GM12801 (cell line): Measurements from ENCODE around the gene MCM9.

Experiments used
- TF ChIP-seq, protein P1 (sequence below): IDR thresholded peaks from one replicate; pipeline ENCODE4 v1.5.1; 2011; ENCODE audit warnings: control low read depth; ENCODE audit not compliant: insufficient read length; ENCODE audit errors: extremely low read depth

MCM9 gene

DNA sequence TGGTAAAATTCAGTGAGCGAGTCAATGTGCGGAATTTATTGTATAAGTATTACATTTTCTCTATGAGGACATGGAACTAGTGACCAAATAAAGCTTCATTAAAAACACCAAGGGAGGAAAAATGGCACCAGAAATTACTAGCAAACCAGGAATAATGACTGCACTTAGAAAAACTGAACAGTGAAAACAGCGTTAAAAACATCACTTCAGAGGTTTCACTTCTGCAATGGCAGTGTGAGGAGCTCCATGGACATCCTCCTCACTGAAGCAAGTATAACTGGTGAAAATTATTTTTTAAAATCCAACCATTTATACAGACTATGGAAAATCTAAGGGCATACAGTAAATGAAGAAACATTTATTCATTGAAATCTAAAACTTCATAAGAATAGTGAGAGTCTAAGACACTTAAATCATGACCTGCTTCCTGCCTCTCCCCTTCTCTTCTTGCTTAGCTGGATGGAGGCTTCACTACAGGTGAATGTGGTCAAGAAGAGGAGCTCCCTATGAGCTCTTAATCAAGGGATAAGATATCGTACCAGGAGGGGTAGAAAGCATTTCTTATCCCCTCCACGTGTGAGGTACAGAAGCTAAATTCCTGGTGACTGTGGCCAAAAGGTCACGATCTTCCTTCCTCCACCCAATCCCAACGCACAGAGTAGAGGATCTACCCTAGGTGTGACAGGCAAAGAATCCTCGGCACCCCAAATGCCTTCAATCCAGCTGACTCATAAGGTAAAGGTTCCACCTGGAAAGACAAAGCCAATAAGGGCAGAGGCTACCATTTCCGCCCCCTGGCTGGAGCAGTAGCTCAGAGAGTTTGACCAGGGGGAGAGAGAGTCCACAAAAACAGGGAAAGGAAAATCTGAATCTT is 53.3 kb downstream of the MCM9 start:
- TF ChIP-seq, protein P1, sequence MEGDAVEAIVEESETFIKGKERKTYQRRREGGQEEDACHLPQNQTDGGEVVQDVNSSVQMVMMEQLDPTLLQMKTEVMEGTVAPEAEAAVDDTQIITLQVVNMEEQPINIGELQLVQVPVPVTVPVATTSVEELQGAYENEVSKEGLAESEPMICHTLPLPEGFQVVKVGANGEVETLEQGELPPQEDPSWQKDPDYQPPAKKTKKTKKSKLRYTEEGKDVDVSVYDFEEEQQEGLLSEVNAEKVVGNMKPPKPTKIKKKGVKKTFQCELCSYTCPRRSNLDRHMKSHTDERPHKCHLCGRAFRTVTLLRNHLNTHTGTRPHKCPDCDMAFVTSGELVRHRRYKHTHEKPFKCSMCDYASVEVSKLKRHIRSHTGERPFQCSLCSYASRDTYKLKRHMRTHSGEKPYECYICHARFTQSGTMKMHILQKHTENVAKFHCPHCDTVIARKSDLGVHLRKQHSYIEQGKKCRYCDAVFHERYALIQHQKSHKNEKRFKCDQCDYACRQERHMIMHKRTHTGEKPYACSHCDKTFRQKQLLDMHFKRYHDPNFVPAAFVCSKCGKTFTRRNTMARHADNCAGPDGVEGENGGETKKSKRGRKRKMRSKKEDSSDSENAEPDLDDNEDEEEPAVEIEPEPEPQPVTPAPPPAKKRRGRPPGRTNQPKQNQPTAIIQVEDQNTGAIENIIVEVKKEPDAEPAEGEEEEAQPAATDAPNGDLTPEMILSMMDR, result no peak

DNA sequence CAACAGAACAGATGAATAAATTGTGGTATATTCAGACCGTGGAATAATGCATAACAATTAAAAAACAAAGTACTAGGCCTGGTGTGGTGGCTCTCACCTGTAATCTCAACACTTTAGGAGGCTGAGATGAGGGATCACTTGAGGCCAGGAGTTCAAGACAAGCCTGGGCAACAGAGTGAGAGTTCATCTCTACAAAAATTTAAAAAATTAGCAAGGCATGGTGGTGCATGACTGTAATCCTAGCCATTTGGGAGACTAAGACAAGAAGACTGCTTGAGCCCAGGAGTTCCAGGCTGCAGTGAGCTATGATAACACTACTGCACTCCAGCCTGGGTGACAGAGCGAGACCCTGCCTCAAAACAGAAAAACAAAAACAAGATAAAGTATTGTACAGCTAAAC is 57.2 kb downstream of the MCM9 start:
- TF ChIP-seq, protein P1, result no peak

DNA sequence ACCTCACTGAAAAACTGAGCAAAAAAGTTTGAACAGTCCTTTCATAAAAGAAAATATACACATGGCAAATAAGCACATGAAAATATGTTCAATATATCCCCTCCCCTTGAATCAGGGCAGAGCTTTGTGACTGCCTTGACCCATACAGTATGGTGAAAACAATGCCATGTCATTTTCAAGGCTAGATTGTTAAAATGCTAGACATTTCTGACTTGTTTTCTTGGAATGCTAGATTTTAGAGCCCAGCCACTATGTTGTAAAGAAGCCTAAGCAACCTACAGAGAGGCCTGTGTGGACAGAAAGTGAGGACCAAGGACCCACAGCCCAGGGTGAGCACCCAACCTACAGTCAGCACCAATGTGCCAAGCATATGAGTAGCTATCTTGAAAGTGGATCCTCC is 58.1 kb downstream of the MCM9 start:
- TF ChIP-seq, protein P1, result no peak

DNA sequence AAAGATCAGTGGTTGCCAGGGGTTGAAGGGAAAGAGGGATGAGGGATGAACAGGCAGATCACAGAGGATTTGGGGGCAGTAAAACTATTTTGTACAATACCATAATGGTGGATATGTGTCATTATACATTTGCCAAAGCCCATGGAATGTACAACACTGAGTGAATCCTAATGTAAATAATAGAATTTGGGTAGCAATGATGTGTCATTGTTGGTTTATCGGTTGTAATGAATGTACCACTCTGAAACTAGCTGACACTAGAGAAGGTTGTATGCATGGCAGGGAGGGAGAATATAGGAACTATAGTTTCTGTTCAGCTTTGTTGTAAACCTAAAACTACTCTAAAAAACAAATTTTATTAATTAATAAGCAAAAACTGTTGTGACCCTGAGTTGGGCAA is 58.8 kb downstream of the MCM9 start:
- TF ChIP-seq, protein P1, result no peak

DNA sequence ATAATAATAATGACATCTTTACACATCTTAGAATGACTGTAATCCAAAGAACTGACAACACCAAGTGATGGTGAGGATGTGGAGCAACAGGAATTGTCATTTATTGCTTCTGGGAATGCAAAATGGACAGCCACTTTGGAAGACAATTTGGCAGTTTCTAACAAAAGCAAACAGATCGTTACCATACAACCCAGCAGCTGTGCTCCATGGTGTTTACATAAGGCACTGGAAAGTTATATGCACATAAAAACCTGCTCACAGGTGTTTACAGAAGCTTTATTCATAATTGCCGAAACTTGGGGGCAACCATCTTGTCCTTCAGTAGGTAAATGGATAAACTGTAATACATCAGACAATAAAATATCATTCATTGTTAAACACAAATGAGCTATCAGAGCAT is 59.3 kb downstream of the MCM9 start:
- TF ChIP-seq, protein P1, result no peak

DNA sequence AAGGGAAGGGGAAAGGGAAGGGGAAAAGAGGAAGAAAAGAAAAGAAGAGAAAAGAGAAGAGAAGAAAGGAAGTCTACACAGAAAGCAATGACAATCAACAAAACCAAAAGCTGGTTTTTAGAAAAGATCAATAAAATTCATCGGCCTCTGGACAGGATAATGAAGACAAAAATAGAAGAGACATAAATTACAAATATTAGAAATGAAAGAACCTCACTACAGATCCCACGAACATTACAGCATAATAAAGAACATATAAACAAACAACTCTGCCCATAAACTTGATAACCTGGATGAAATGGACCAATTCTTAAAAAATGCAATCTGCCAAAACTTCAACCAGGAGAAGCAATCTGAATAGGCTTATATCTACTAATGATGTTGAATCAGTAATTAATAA is 61.7 kb downstream of the MCM9 start:
- TF ChIP-seq, protein P1, result no peak

DNA sequence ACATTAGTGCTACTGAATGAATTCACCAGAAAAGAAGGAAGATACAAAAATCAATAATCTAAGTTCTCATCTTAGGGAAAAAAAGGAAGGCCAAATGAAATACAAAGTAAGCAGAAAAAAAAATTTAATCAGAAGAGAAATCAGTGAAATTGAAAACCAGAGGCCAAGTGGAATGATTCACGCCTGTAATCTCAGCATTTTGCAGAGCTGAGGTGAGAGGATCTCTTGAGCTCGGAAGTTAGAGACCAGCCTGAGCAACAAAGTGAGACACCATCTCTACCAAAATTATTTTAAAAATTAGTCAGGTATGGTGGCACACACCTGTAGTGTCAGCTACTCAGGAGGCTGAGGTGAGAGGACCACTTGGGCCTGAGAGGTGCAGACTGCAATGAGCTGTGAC is 62.2 kb downstream of the MCM9 start:
- TF ChIP-seq, protein P1, result no peak
